GM12874 (cell line): Measurements from ENCODE around the gene MS4A4A.

ENCODE experiments used
- CTCF ChIP-seq: IDR thresholded peaks from 2 replicates; pipeline ENCODE4 v1.5.1; 2011; ENCODE audit warnings: low read depth, mild to moderate bottlenecking, control low read depth, low read length, moderate library complexity; ENCODE audit not compliant: insufficient read depth

Gene MS4A4A

DNA sequence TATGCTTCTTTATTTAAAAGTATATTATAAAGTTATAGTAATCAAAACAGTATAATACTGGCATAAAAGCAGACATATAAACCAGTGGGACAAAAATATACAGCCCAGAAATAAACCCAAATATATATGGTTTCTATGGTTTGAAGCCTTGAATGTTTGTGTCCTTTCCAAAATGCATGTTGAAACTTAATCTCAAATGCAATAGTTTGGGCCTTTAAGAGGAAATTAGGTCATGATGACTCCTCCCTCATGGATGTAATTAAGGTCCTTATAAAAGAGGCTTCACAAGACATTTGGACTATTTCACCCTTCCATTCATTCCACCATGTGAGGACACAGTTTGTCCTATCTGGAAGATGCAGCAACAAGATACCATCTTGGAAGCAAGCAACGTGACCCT is 46.5 kb downstream of the MS4A4A start, which contains the start of gene MS4A6E:
TSS of gene MS4A6E (plus strand) at position 301 of the 400 bp plus-strand sequence. CDS start 7,641 bp downstream, outside the sequence.
- TF ChIP-seq CTCF: no peak

GRCh38 chr11:60328460-60328859 is 48.0 kb downstream of the MS4A4A start:
- TF ChIP-seq CTCF: no peak

- no peak for TF ChIP-seq CTCF
These were observed 52.4 kb downstream of the MS4A4A start for GRCh38 chr11:60332846-60333245.

DNA sequence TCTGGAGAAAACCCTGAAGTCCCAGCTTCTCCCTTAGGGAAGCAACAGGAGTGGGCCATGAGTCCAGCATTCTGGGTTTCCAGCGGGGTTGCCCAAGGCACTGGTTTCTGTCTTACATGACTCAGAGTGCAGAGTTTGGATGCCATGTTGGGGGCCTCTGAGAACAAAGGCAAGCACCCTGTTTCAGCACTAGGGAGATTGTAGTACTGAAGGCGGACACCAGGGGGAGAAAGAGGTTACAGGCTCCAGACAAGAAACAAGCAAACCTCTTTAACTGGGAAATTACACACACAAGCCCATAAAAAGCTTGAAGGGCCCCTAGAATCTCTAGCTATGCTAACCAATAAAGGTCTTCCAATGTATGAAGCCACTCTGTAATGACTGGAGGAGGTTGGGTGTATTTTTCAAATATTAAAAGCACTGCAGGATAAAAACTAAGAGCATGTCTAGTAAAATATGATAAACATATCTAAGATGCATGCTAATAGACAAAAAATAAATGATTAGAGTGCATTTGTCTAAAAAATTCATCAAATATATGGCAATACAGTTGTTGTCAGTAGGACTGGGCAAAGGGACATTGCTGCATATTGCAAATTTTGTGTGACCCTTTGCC is 53.6 kb downstream of the MS4A4A start:
- TF ChIP-seq CTCF: peak; percentile 86

DNA sequence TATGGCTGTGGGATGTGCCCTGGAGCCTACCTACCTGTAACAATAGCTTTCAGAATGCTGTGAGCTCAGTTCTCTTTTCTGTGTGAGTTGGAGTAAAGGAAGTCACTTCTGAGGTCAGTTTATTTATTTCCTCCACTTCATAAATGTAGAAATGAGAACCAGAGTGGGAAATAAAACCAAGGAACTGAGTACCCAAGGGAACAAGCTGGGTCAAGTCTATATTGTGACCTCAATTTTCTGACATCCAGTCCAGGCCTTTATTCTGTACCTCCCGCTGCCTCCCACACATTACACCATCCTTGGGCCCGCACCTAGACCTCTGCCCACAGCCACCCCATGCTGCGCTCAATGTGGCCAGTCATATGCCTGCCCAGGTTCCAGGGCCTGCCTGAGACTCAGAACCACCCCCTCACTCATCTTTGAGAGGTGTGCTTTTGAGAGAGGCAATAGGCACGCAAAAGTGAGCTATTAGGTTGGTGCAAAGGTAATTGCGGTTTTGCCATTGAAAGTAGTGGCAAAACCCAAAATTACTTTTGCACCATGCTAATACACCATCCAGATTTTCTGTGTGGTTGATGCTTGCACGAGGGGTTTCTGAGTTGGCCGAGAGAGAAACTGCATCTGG is 56.4 kb downstream of the MS4A4A start:
- TF ChIP-seq CTCF: no peak

- TF ChIP-seq CTCF: no peak
These were observed 57.6 kb downstream of the MS4A4A start for GRCh38 chr11:60338053-60338452.

GRCh38 chr11:60339356-60339755 is 58.9 kb downstream of the MS4A4A start:
- no peak for TF ChIP-seq CTCF
